Smooth muscle cell (in vitro differentiated cells): ENCODE data around the gene GOLM1. TPM values are rescaled to one million over a fixed set of nuclear protein-coding genes. Genes with fewer than 3 reads are reported as not detected.

Experiments
- DNase-seq: peaks from one replicate; lab custom pipeline; 2025; ENCODE audit not compliant: unreplicated experiment; lab: John Stamatoyannopoulos, UW
- H2AFZ ChIP-seq: fragments of 200-600 bp; sonication (generic); 2 replicates; pipeline ENCODE4 v1.6.0; 2016; ENCODE audit warnings: antibody characterized with exemption, low read depth, mild to moderate bottlenecking
- H3F3A ChIP-seq: fragments of 200-600 bp; sonication (generic); 2 replicates; pipeline ENCODE4 v1.6.0; 2017; ENCODE audit warnings: antibody characterized with exemption, low read depth
- H3K27ac ChIP-seq: fragments of 200-600 bp; sonication (generic); 2 replicates; pipeline ENCODE4 v1.5.1; 2016; ENCODE audit warnings: low read depth, mild to moderate bottlenecking
- H3K27me3 ChIP-seq: fragments of 200-600 bp; sonication (generic); 2 replicates; pipeline ENCODE4 v1.6.1; 2016; ENCODE audit warnings: low read depth, mild to moderate bottlenecking
- H3K36me3 ChIP-seq: fragments of 200-600 bp; sonication (generic); 2 replicates; pipeline ENCODE4 v1.5.1; 2016; ENCODE audit warnings: low read depth
- H3K4me1 ChIP-seq: fragments of 200-600 bp; sonication (generic); 2 replicates; pipeline ENCODE4 v1.5.1; 2016; ENCODE audit warnings: low read depth
- H3K4me2 ChIP-seq: fragments of 200-600 bp; sonication (generic); 2 replicates; pipeline ENCODE4 v1.6.0; 2016; ENCODE audit warnings: mild to moderate bottlenecking
- H3K4me3 ChIP-seq: fragments of 200-600 bp; sonication (generic); 2 replicates; pipeline ENCODE4 v1.5.1; 2016; ENCODE audit warnings: mild to moderate bottlenecking
- H3K79me2 ChIP-seq: fragments of 200-600 bp; sonication (generic); 2 replicates; pipeline ENCODE4 v1.6.0; 2016; ENCODE audit warnings: low read depth, mild to moderate bottlenecking
- H3K9ac ChIP-seq: fragments of 200-600 bp; sonication (generic); 2 replicates; pipeline ENCODE4 v1.6.0; 2016; ENCODE audit warnings: low read depth
- H3K9me3 ChIP-seq: fragments of 200-600 bp; sonication (generic); replicated peaks from 2 replicates; pipeline ENCODE4 v1.5.1; 2016; ENCODE audit warnings: low read depth
- H4K20me1 ChIP-seq: fragments of 200-600 bp; sonication (generic); 2 replicates; pipeline ENCODE4 v1.6.0; 2016; ENCODE audit warnings: low read depth
- WGBS: methylation state at CpG from one replicate; pipeline ENCODE4 v1.1.7; 2016; ENCODE audit warnings: low lambda C conversion rate; 5-methylcytosine and 5-hydroxymethylcytosine counted together
- polyA plus RNA-seq: library from polyadenylated mRNA; unstranded; fragments of >200 nt; fragmentation: Nextera tagmentation; extraction: Ambion mirVana; gene quantifications from 2 replicates; pipeline ENCODE4 v1.2.1, GENCODE V29; 2016
- total RNA-seq: library from RNA; depleted of rRNA; stranded (reverse); fragments of >200 nt; gene quantifications from 2 replicates; pipeline ENCODE4 v1.2.3, GENCODE V29; 2014
- TF ChIP-seq, protein P1 (sequence below): fragments of 200-600 bp; sonication (generic); IDR thresholded peaks from 2 replicates; pipeline ENCODE4 v1.5.1; 2017; ENCODE audit warnings: borderline replicate concordance, mild to moderate bottlenecking, antibody characterized with exemption; ENCODE audit not compliant: insufficient read depth, poor library complexity, severe bottlenecking

GOLM1 gene
- total and polyA plus RNA-seq, 2 experiments from 2014 or later: 36.2 to 69.2 TPM

DNA sequence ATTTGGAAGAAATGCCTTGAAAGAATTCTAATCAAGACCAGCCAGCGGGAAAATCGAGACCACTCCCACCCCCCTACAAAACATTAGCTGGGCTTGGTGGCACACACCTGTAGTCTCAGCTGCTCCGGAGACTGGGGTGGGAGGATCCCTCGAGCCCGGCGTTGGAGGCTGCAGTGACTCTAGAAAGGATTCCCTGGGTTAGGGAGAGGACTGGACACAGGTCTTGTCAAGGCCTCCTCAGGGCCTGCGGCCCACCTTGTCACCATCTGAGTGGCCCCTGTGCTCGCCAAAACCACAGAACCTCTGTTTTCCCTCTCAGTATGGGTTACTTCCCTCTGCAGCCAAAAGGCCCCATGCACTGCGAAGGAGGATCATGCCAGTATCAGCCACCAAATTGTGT, 16.5 kb upstream of the GOLM1 start:
- Histone ChIP-seq H3K4me2 (no peak overlapping the region), H3K27me3 (no peaks in the 10 kb centered on the region), H3K36me3 (no peaks in the 10 kb centered on the region), H3K79me2 (no peaks in the 10 kb centered on the region), H3K4me3 (no peak overlapping the region), H2AFZ (no peak overlapping the region), H3K27ac (no peak overlapping the region), H4K20me1 (no peaks in the 10 kb centered on the region), H3F3A (no peaks in the 10 kb centered on the region), H3K9ac (no peak overlapping the region), H3K9me3 (no peaks in the 10 kb centered on the region), H3K4me1 (no peaks in the 10 kb centered on the region)
- TF ChIP-seq, protein P1, sequence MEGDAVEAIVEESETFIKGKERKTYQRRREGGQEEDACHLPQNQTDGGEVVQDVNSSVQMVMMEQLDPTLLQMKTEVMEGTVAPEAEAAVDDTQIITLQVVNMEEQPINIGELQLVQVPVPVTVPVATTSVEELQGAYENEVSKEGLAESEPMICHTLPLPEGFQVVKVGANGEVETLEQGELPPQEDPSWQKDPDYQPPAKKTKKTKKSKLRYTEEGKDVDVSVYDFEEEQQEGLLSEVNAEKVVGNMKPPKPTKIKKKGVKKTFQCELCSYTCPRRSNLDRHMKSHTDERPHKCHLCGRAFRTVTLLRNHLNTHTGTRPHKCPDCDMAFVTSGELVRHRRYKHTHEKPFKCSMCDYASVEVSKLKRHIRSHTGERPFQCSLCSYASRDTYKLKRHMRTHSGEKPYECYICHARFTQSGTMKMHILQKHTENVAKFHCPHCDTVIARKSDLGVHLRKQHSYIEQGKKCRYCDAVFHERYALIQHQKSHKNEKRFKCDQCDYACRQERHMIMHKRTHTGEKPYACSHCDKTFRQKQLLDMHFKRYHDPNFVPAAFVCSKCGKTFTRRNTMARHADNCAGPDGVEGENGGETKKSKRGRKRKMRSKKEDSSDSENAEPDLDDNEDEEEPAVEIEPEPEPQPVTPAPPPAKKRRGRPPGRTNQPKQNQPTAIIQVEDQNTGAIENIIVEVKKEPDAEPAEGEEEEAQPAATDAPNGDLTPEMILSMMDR: no peak
- WGBS: 89% methylated on average over 9 of the region's 9 CpGs
- DNase-seq: no peak

DNA sequence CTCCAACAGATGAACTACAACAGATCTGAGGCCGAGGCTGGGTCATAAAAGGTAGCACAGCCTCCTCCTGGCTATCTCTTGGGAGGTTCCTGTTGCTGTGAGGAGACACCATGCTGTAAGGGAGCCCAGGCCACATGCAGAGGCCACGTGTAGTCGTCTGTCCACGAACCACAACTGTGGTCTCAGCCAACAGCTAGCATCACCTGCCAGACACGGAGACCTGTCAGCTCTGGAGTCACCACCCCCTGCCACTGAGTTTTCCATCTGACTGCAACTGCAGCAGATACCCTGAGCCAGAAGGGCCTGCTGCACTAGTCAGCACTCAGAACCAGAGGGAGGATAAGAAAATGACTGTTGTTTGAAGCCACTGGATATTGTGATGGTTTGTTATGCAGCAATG, 12.7 kb upstream of the GOLM1 start:
- Histone ChIP-seq H3K4me3 (no peak overlapping the region), H2AFZ (no peak overlapping the region), H3K27ac (no peak overlapping the region), H4K20me1 (no peaks in the 10 kb centered on the region), H3K27me3 (no peaks in the 10 kb centered on the region), H3K79me2 (no peaks in the 10 kb centered on the region), H3K4me2 (no peak overlapping the region), H3F3A (no peaks in the 10 kb centered on the region), H3K9me3 (no peaks in the 10 kb centered on the region), H3K9ac (no peak overlapping the region), H3K36me3 (no peaks in the 10 kb centered on the region), H3K4me1 (no peaks in the 10 kb centered on the region)
- TF ChIP-seq, protein P1: no peak
- WGBS: 91% methylated on average over 5 of the region's 5 CpGs
- no peak for DNase-seq

DNA sequence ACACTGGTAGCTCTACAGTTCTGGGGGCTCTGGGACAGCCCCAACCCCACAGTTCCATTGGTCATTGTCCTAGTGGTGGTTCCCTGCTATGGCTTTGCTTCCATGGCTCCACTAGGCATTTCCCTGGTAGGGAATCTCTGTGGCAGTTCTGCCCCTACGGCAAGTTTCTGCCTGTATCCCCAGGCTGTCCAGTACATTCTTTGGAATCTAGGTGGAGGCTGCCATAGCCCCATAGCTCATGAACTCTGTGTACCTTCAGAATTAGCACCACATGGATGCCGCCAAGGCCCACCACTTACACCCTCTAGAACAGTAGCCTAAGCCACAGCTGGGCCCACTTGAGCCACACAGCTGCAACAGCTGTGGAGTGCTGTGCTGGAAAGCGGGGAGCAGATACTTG, 3.3 kb upstream of the GOLM1 start:
- Histone ChIP-seq H3K36me3 (no peaks in the 10 kb centered on the region), H4K20me1 (peaks cover under 1% of the 10 kb centered on the region), H3K27me3 (no peaks in the 10 kb centered on the region), H3F3A (no peaks in the 10 kb centered on the region), H3K9me3 (no peaks in the 10 kb centered on the region), H3K4me2 (no peak overlapping the region), H3K4me3 (no peak overlapping the region), H3K9ac (no peak overlapping the region), H2AFZ (no peak overlapping the region), H3K4me1 (peaks cover 12% of the 10 kb centered on the region), H3K79me2 (peaks cover 10% of the 10 kb centered on the region), H3K27ac (no peak overlapping the region)
- DNase-seq: no peak
- 93% methylated on average over 3 of the region's 3 CpGs for WGBS
- TF ChIP-seq, protein P1: no peak

DNA sequence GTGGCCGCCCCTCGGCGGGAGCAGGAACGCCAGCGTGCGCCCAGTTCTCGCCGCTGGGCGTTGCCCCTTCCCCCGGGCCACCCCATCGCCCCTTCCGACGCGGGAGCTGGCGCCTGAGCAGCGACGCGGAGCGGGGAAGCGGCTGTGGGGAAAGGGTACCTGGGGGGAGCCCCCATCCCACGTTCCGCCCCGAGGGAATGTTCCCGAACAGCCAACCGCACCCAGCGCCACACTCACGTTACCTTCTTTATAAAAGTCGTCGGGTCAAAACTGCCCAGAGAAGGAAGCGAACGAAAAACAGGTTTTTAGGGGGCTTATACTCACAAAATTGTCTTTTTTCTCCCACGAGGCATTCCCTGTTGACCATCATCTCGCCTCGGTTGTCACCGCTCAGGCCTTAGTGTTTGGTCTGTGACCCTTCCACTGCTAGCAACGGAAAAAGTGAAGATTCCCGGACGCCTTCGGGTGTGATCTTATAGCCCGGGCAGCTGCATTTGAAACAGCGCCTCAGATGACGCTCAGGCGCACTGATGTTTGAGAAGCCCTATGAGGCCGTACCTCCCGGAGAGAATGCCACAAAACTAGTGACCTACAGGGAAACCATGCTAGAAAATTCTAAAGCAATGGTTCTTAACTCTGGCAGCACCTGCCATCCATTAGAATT, 475 bp upstream of the GOLM1 start:
- TF ChIP-seq, protein P1: no peak
- peak overlapping the region; percentile 71 for H3K4me3 ChIP-seq

More for the DNA sequence above, 475 bp upstream of the GOLM1 start:
- Histone ChIP-seq H3K4me1 (peaks cover 28% of the 10 kb centered on the region), H4K20me1 (peaks cover 8% of the 10 kb centered on the region), H3K36me3 (no peaks in the 10 kb centered on the region), H3K4me2 (peak overlapping the region; percentile 79), H3K79me2 (peaks cover 30% of the 10 kb centered on the region), H2AFZ (peak overlapping the region; percentile 65), H3F3A (no peaks in the 10 kb centered on the region), H3K27me3 (no peaks in the 10 kb centered on the region), H3K9me3 (no peaks in the 10 kb centered on the region), H3K27ac (peak overlapping the region; percentile 31), H3K9ac (peak overlapping the region; percentile 46)
- peak; percentile 51 for DNase-seq
- WGBS: 2% methylated on average over 26 of the region's 45 CpGs
